Tibial nerve (tissue), 4 donors: ENCODE results near the gene COG1. TPM values are rescaled to one million over a fixed set of nuclear protein-coding genes. Genes with fewer than 3 reads are reported as not detected.
A peak's percentile ranks its signal among the peaks of the same experiment; 100 is the strongest.

Source experiments
- DNase-seq, 2 donors: peaks; one replicate each; pipeline ENCODE4 v3.0.0-alpha.2; 2019; ENCODE audit warnings: low spot score in 2 of 2
- H3K27ac ChIP-seq, 4 donors: fragments of 200-600 bp; sonication (generic) in 3 of 4; one replicate each; pipeline ENCODE4 v1.5.1; 2017 to 2019; ENCODE audit warnings: mild to moderate bottlenecking in 1 of 4
- H3K27me3 ChIP-seq, 2 donors: fragments of 200-600 bp; sonication (generic) in 1 of 2; one replicate each; pipeline versions ENCODE4 v1.5.1 to v1.6.0; 2017 to 2019
- H3K36me3 ChIP-seq, 3 donors: fragments of 200-600 bp; sonication (generic); one replicate each; pipeline ENCODE4 v1.5.1; 2018 to 2019
- H3K4me1 ChIP-seq, 4 donors: fragments of 200-600 bp; sonication (generic) in 3 of 4; one replicate each; pipeline ENCODE4 v1.5.1; 2017 to 2019
- H3K4me3 ChIP-seq, 4 donors: fragments of 200-600 bp; sonication (generic) in 3 of 4; one replicate each; pipeline ENCODE4 v1.5.1; 2017 to 2019; ENCODE audit warnings: mild to moderate bottlenecking in 1 of 4, moderate library complexity in 1 of 4
- H3K9me3 ChIP-seq, 4 donors: fragments of 200-600 bp; sonication (generic) in 3 of 4; one replicate each; pipeline ENCODE4 v1.5.1; 2017 to 2019
- CTCF ChIP-seq, 5 experiments: fragments of 200-600 bp in 3 of 5; fragments of 450-650 bp in 2 of 5; sonication (generic) in 3 of 5; IDR thresholded peaks; one replicate each; pipeline ENCODE4 v1.5.1; 2016 to 2019; ENCODE audit warnings: antibody characterized with exemption in 5 of 5, mild to moderate bottlenecking in 3 of 5, moderate library complexity in 2 of 5
- EP300 ChIP-seq, 2 donors: sonication (generic); formaldehyde crosslinking; IDR thresholded peaks; one replicate each; pipeline ENCODE4 v1.6.1; 2017; ENCODE audit warnings: antibody characterized with exemption in 2 of 2, mild to moderate bottlenecking in 1 of 2
- POLR2A ChIP-seq, 2 donors: fragments of 450-650 bp; IDR thresholded peaks; one replicate each; pipeline ENCODE4 v1.6.1; 2017; ENCODE audit warnings: antibody characterized with exemption in 2 of 2, mild to moderate bottlenecking in 2 of 2, moderate library complexity in 2 of 2
- WGBS, 2 donors: methylation state at CpG; one replicate each; pipeline ENCODE4 v1.1.5; 2018; 5-methylcytosine and 5-hydroxymethylcytosine counted together
- total RNA-seq, 4 donors: library from RNA; depleted of rRNA; stranded (reverse); fragments of >200 nt; gene quantifications; one replicate each; pipeline ENCODE4 v1.1.0, GENCODE V29; 2016

Gene COG1
- total RNA-seq, 4 donors from 2014 or later: 23.6 to 46.2 (median 28.6) TPM

DNA sequence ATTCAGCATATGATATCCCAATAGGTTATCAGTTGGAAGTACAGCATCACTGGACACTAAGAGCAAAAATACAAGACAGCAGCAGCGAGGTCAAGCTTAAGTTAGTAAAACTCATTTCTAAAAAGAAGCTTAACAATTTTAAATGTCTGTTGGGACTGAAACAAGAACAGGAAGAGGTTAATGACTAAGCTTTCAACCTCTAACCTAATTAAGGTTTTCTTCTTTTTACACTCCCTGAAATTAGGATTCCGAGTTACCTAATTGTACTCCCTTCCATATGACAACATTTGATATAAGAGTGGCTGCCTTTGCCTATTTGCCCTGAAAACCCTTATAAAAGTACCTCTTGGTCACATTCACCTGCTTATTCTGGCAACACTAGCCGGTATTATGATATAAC, 34.5 kb downstream of the COG1 start:
- no peaks in the 10 kb centered on the region for H3K27me3 ChIP-seq
- DNase-seq: no peak
- peaks cover 0 to 5% (median 0%) of the 10 kb centered on the region in 3 donors for H3K36me3 ChIP-seq
- peak overlapping the region in 2 of 4 donors; percentile 38 to 57 for H3K27ac ChIP-seq
- no peak overlapping the region for H3K4me3 ChIP-seq
- peaks cover 2 to 67% (median 28%) of the 10 kb centered on the region in 4 donors for H3K4me1 ChIP-seq
- TF ChIP-seq CTCF (IDR thresholded peaks at IDR 0.05) (no peak), POLR2A (IDR thresholded peaks at IDR 0.05) (no peak), EP300 (IDR thresholded peaks at IDR 0.05) (no peak)
- H3K9me3 ChIP-seq: no peaks in the 10 kb centered on the region
- WGBS, 2 donors: 53 to 64% methylated on average over 3 of the region's 3 CpGs

DNA sequence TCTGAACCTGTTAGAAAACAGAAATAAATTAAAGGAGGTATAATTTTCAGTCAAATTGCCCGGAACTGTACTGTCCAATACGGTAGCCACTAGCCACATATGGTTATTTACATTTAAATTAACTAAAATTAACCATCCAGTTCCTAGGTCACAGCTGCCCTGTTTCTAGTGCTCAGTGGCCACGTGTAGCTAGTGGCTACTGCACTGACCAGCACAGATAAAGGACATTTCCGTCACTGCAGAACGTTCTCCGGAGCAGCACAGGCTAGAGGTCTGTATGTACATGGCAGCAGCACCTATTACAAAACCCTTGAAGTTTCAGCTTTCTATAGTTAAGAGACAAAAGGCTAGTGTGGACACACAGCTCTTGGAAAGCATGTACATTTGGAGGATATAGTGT, 35.1 kb downstream of the COG1 start:
- TF ChIP-seq EP300 (IDR thresholded peaks at IDR 0.05): no peak
- TF ChIP-seq POLR2A (IDR thresholded peaks at IDR 0.05): no peak
- TF ChIP-seq CTCF (IDR thresholded peaks at IDR 0.05): no peak
- Histone ChIP-seq H3K9me3 (no peaks in the 10 kb centered on the region), H3K4me3 (no peak overlapping the region), H3K27me3 (no peaks in the 10 kb centered on the region), H3K4me1 (peaks cover 2 to 63% (median 28%) of the 10 kb centered on the region in 4 donors), H3K36me3 (peaks cover 0 to 2% (median 0%) of the 10 kb centered on the region in 3 donors), H3K27ac (peak overlapping the region in 2 of 4 donors; percentile 38 to 57)
- no peak for DNase-seq
- WGBS, 2 donors: 61 to 65% methylated on average over 6 of the region's 6 CpGs

GRCh38 chr17:73228748-73229236, 35.9 kb downstream of the COG1 start:
- 0 to 3% methylated on average over 2 of the region's 2 CpGs for WGBS, 2 donors
- peaks cover 2 to 65% (median 31%) of the 10 kb centered on the region in 4 donors for H3K4me1 ChIP-seq
- DNase-seq: peak; percentile 52 to 67
- no peaks in the 10 kb centered on the region for H3K9me3 ChIP-seq
- H3K27me3 ChIP-seq: no peaks in the 10 kb centered on the region
- TF ChIP-seq POLR2A (IDR thresholded peaks at IDR 0.05): no peak
- TF ChIP-seq CTCF (IDR thresholded peaks at IDR 0.05): no peak
- no peak for TF ChIP-seq EP300 (IDR thresholded peaks at IDR 0.05)
- no peak overlapping the region for H3K4me3 ChIP-seq
- no peaks in the 10 kb centered on the region for H3K36me3 ChIP-seq
- H3K27ac ChIP-seq: peak overlapping the region in 3 of 4 donors; percentile 23 to 69 (median 67)

DNA sequence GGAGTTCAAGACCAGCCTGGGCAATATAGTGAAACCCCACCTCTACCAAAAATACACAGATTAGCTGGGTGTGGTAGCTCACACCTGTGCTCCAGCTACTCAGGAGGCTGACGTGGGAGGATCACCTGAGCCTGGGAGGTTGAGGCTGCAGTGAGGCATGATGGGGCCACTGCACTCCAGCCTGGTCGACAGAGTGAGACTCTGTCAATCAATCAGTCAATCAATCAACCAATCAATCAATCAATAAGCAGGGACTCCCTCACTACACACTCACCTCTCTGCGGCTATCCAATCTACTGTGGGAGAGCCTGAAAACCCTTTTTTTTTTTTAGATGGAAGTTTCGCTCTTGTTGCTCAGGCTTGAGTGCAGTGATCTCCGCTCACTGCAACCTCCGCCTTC, 37.2 kb downstream of the COG1 start:
- 89 to 93% methylated on average over 6 of the region's 6 CpGs for WGBS, 2 donors
- peaks cover 2 to 65% (median 33%) of the 10 kb centered on the region in 4 donors for H3K4me1 ChIP-seq
- TF ChIP-seq CTCF (IDR thresholded peaks at IDR 0.05) (no peak), EP300 (IDR thresholded peaks at IDR 0.05) (no peak), POLR2A (IDR thresholded peaks at IDR 0.05) (no peak)
- H3K27ac ChIP-seq: no peak overlapping the region
- no peaks in the 10 kb centered on the region for H3K9me3 ChIP-seq
- peaks cover 0 to under 1% (median 0%) of the 10 kb centered on the region in 3 donors for H3K36me3 ChIP-seq
- DNase-seq: no peak
- no peak overlapping the region for H3K4me3 ChIP-seq
- H3K27me3 ChIP-seq: no peaks in the 10 kb centered on the region

- Histone ChIP-seq H3K4me3 (peak overlapping the region; percentile 72 to 100 (median 88)), H3K9me3 (no peaks in the 10 kb centered on the region), H3K36me3 (peaks cover 0 to 14% (median 0%) of the 10 kb centered on the region in 3 donors), H3K27me3 (no peaks in the 10 kb centered on the region), H3K27ac (peak overlapping the region; percentile 40 to 95 (median 84)), H3K4me1 (peaks cover 2 to 62% (median 29%) of the 10 kb centered on the region in 4 donors)
- 0 to 1% methylated on average over 20 of the region's 20 CpGs for WGBS, 2 donors
- DNase-seq: no peak
- TF ChIP-seq EP300 (IDR thresholded peaks at IDR 0.05) (no peak), CTCF (IDR thresholded peaks at IDR 0.05) (no peak), POLR2A (IDR thresholded peaks at IDR 0.05) (no peak)
Observed at GRCh38 chr17:73231395-73231794, 38.5 kb downstream of the COG1 start.
